ENCODE data around the gene ARPC4.

GRCh38 chr3:9841015-9841414 lies 48.1 kb downstream of the ARPC4 start:
- no peak for TF ChIP-seq FOXS1 (CRISPR knock-in tag; IDR thresholded peaks at IDR 0.05)
- TF ChIP-seq, protein P1, sequence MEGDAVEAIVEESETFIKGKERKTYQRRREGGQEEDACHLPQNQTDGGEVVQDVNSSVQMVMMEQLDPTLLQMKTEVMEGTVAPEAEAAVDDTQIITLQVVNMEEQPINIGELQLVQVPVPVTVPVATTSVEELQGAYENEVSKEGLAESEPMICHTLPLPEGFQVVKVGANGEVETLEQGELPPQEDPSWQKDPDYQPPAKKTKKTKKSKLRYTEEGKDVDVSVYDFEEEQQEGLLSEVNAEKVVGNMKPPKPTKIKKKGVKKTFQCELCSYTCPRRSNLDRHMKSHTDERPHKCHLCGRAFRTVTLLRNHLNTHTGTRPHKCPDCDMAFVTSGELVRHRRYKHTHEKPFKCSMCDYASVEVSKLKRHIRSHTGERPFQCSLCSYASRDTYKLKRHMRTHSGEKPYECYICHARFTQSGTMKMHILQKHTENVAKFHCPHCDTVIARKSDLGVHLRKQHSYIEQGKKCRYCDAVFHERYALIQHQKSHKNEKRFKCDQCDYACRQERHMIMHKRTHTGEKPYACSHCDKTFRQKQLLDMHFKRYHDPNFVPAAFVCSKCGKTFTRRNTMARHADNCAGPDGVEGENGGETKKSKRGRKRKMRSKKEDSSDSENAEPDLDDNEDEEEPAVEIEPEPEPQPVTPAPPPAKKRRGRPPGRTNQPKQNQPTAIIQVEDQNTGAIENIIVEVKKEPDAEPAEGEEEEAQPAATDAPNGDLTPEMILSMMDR (IDR thresholded peaks at IDR 0.05) = no peak
- TF ChIP-seq RAD21 (conservative IDR thresholded peaks at IDR 0.05 in 1 of 2, IDR thresholded peaks at IDR 0.05 in 1 of 2) = no peak
- no peak for TF ChIP-seq MAX (IDR thresholded peaks at IDR 0.05)
- no peak for TF ChIP-seq USF2 (IDR thresholded peaks at IDR 0.05)
- TF ChIP-seq POLR2A (IDR thresholded peaks at IDR 0.05; ENCODE audit: low read length) = no peak

All from A549 (cell line).